BJ (cell line): Measurements from ENCODE around the gene TXNRD2. TPM values are rescaled to one million over a fixed set of nuclear protein-coding genes. Genes with fewer than 3 reads are reported as not detected.

Experiments used
- CTCF ChIA-PET: fragments of 350-600 bp; formaldehyde crosslinking; extraction: SDS; loops from one replicate; lab custom pipeline; 2021; ENCODE audit warnings: antibody characterized with exemption, inconsistent platforms; lab: Yijun Ruan, JAX
- POLR2A ChIA-PET: fragments of 300-600 bp; sonication (Branson Sonifier 250); formaldehyde crosslinking; extraction: SDS; loops from one replicate; lab custom pipeline; 2021; ENCODE audit warnings: antibody characterized with exemption; lab: Charles Lee
- DNase-seq: peaks from one replicate; pipeline ENCODE4 v3.0.0-alpha.2; 2011; ENCODE audit warnings: low read depth
- H3K27me3 ChIP-seq: 2 replicates; pipeline ENCODE4 v1.6.0; 2011; ENCODE audit warnings: low read length; ENCODE audit not compliant: control insufficient read depth, insufficient read depth
- H3K36me3 ChIP-seq: 2 replicates; pipeline ENCODE4 v1.5.1; 2011; ENCODE audit warnings: low read length; ENCODE audit not compliant: control insufficient read depth, insufficient read depth
- H3K4me3 ChIP-seq: 2 replicates; pipeline ENCODE4 v1.5.1; 2011; ENCODE audit warnings: low read depth, mild to moderate bottlenecking, control low read depth, low read length
- polyA plus RNA-seq: library from polyadenylated mRNA; depleted of rRNA; stranded (reverse); fragments of >200 nt; gene quantifications from 2 replicates; pipeline ENCODE4 v1.2.3, GENCODE V29; 2011
- TF ChIP-seq, protein P1 (sequence below): IDR thresholded peaks from 2 replicates; pipeline ENCODE4 v1.5.1; 2011; ENCODE audit warnings: low read depth, mild to moderate bottlenecking, control low read depth, inconsistent platforms, low read length, moderate library complexity; ENCODE audit not compliant: insufficient read depth

Gene TXNRD2
- polyA plus RNA-seq, 1 experiment = 28.5 TPM

DNA sequence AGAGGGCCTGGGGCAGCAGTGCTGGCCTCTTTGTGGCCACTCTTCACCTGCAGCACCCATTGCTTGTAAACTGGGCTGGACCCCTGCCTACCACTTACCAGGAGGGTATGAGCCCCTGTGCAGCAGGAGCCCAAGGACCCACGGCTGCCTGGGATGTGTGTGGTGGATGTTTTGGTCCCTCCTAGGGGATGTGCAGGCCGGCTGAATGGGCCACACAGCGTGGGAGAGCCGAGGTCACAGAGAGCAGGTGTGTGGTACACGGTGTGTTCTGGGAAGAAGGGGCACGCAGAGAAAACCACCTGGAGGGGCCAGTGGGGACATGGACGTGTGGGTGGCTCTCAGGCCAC, 67.7 kb downstream of the TXNRD2 start:
- Histone ChIP-seq H3K27me3 (no peaks in the 10 kb centered on the region), H3K36me3 (peaks cover 7% of the 10 kb centered on the region), H3K4me3 (no peak overlapping the region)
- DNase-seq = no peak
- POLR2A ChIA-PET = no interaction called here
- TF ChIP-seq, protein P1, sequence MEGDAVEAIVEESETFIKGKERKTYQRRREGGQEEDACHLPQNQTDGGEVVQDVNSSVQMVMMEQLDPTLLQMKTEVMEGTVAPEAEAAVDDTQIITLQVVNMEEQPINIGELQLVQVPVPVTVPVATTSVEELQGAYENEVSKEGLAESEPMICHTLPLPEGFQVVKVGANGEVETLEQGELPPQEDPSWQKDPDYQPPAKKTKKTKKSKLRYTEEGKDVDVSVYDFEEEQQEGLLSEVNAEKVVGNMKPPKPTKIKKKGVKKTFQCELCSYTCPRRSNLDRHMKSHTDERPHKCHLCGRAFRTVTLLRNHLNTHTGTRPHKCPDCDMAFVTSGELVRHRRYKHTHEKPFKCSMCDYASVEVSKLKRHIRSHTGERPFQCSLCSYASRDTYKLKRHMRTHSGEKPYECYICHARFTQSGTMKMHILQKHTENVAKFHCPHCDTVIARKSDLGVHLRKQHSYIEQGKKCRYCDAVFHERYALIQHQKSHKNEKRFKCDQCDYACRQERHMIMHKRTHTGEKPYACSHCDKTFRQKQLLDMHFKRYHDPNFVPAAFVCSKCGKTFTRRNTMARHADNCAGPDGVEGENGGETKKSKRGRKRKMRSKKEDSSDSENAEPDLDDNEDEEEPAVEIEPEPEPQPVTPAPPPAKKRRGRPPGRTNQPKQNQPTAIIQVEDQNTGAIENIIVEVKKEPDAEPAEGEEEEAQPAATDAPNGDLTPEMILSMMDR = no peak
- CTCF ChIA-PET = interaction anchor here (3.1 kb wide), 1 partner anchor 143 kb away, joined by 13 read pairs; no protein-coding TSS in a partner anchor

DNA sequence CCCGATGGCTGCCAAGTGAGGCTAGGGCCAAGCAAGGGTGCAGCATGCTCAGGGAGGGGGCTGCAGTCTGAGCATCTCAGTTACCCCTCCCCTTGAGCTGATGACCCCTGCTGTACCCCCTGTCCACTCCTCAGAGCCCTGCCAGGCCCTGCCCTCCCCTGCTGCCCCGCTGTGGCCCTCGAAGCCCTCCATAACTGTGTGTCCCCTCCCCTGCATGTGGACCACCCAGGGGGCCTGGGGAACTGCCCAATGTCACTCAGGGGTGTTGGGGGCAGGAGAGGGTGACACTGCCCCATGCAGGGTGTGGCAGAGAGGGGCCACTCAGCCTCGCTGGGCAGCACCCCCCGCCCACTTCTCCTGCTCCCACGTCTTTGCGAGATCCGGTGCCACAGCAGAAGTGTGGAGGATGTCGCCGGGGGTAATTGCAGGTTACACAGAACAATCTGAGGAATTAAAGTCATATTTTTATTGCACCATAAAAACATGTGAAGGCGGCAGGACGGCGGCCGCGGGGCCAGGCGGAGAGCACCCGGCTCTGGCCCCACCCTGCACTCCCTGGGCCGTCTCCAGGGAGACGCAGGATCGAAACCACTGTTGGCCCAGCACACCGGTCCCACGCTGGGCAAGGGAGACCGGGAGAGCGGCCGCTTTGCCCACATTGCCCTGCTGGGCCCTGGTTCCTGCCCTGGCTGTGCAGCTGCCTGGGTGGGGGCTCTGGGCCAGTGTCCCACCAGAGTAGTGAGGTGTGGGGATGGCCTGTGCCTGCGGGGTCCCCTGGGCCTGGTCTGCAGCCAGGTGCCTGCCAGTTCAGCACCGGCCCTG, 68.3 kb downstream of the TXNRD2 start:
- ChIA-PET CTCF (interaction anchor here (3.1 kb wide), 1 partner anchor 142 kb away, joined by 13 read pairs; no protein-coding TSS in a partner anchor), POLR2A (no interaction called here)
- no peaks in the 10 kb centered on the region for H3K27me3 ChIP-seq
- TF ChIP-seq, protein P1 = no peak
- H3K36me3 ChIP-seq = peaks cover 7% of the 10 kb centered on the region
- DNase-seq = no peak
- H3K4me3 ChIP-seq = no peak overlapping the region

DNA sequence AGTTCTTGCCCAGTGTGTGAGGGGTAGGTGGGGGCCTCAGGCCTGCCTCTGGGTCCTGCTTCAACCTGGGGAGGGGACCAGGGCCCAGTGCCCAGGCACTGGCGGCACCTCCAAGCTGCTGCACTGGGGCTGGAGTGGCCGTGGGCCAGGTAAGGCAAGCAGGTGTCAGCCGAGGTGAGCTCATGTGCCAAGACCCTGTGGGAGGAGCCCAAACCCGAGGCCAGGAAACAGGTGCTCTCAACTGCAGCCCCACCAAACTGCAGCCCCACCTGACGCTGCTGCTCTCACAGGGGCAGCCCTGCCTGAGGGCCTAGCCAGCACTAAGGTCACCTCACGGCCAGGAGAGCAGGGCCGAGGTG, 68.9 kb downstream of the TXNRD2 start:
- no peak overlapping the region for H3K4me3 ChIP-seq
- H3K36me3 ChIP-seq = peaks cover 5% of the 10 kb centered on the region
- H3K27me3 ChIP-seq = no peaks in the 10 kb centered on the region
- TF ChIP-seq, protein P1 = no peak
- CTCF ChIA-PET = no interaction called here
- no peak for DNase-seq
- POLR2A ChIA-PET = no interaction called here

DNA sequence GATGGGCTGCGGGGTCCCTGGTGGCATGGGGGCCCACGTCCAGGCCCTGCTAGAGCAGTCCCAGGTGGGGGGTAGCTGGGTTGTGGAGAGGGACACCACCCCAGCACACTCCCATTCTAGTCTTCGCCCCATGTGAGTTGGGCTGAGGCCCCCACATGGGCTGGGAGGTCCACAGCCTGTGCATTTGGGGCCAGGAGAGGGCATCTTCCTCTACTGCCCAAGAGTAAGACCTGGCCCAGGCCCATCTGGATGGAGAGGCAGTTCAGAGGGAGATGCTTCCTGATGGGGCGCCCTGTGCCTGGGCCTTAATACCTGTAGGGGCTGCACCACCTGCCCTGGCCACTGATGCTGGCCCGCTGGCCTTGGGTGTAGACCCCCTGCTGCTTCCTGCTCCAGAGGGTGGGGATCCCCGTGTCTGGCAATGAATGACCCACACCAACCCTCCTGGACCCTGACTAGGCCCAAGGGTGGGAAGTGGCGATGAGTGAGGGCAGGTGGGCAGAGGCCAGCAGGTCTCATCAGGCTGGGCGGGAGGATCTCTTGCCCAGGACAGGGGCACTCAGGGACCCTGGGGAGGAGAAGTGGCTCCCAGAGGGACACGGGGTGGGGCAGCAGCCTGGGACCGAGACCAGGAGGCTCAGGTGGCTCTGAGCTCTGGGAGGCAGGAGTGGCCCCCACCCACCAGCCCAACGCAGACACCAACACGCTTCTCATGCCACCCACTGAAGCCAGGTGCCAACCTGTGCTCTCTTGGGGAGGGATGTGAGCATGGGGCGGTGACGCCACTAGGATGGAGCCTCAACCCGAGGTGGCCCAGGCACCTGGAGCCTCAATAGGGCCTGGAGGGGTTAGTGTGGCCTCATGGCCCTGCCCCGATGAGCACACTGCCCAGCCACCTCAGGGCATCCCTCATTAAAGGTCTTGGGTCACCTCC, 69.5 kb downstream of the TXNRD2 start:
- ChIA-PET CTCF (interaction anchor here (1.3 kb wide), 1 partner anchor 38 kb away, joined by 3 read pairs; no protein-coding TSS in a partner anchor), POLR2A (no interaction called here)
- no peaks in the 10 kb centered on the region for H3K27me3 ChIP-seq
- peaks cover 3% of the 10 kb centered on the region for H3K36me3 ChIP-seq
- TF ChIP-seq, protein P1 = no peak
- DNase-seq = no peak
- H3K4me3 ChIP-seq = no peak overlapping the region
